Endodermal cell (in vitro differentiated cells): Measurements from ENCODE around the gene GRIP2. TPM values are rescaled to one million over a fixed set of nuclear protein-coding genes. Genes with fewer than 3 reads are reported as not detected.
A peak's percentile ranks its signal among the peaks of the same experiment; 100 is the strongest.

ENCODE experiments used
- DNase-seq: peaks from one replicate; pipeline ENCODE4 v3.0.0-alpha.2; 2017
- H3K27ac ChIP-seq: 2 replicates; pipeline ENCODE4 v1.5.1; 2013; ENCODE audit warnings: mild to moderate bottlenecking, low read depth, low read length, moderate library complexity
- H3K27me3 ChIP-seq: 2 replicates; pipeline ENCODE4 v1.6.1; 2013; ENCODE audit warnings: mild to moderate bottlenecking, low read length, moderate library complexity; ENCODE audit not compliant: insufficient read depth, control insufficient read depth, poor library complexity, severe bottlenecking
- H3K36me3 ChIP-seq: 2 replicates; pipeline ENCODE4 v1.7.0; 2013; ENCODE audit warnings: mild to moderate bottlenecking, low read length, moderate library complexity; ENCODE audit not compliant: control insufficient read depth, insufficient read depth
- H3K4me1 ChIP-seq: one replicate; pipeline ENCODE4 v1.7.0; 2013; ENCODE audit warnings: low read length; ENCODE audit not compliant: control insufficient read depth, insufficient read depth
- H3K4me3 ChIP-seq: 2 replicates; pipeline ENCODE4 v1.5.1; 2013; ENCODE audit warnings: mild to moderate bottlenecking, low read length, moderate library complexity
- H3K9ac ChIP-seq: 2 replicates; pipeline ENCODE4 v1.6.1; 2013; ENCODE audit warnings: mild to moderate bottlenecking, low read length, moderate library complexity; ENCODE audit not compliant: poor library complexity, severe bottlenecking; ENCODE audit errors: extremely low read depth
- H3K9me3 ChIP-seq: 2 replicates; pipeline ENCODE4 v1.6.1; 2013; ENCODE audit warnings: mild to moderate bottlenecking, low read length, moderate library complexity; ENCODE audit not compliant: control insufficient read depth
- H3K27ac Mint-ChIP-seq: 2 replicates; pipeline ENCODE4 v1.8.0; 2020; ENCODE audit warnings: mixed read lengths
- H3K27me3 Mint-ChIP-seq: 2 replicates; pipeline ENCODE4 v1.8.0; 2021; ENCODE audit warnings: mild to moderate bottlenecking, mixed read lengths; ENCODE audit not compliant: insufficient read depth
- H3K36me3 Mint-ChIP-seq: 2 replicates; pipeline ENCODE4 v1.8.0; 2020; ENCODE audit warnings: low read depth, mixed read lengths
- H3K4me1 Mint-ChIP-seq: 2 replicates; pipeline ENCODE4 v1.8.0; 2020; ENCODE audit warnings: mixed read lengths
- H3K4me3 Mint-ChIP-seq: 2 replicates; pipeline ENCODE4 v1.8.0; 2020; ENCODE audit warnings: mild to moderate bottlenecking, moderate library complexity, mixed read lengths
- H3K9me3 Mint-ChIP-seq: 2 replicates; pipeline ENCODE4 v1.8.0; 2020; ENCODE audit warnings: mild to moderate bottlenecking, mixed read lengths
- CTCF ChIP-seq: fragments of 200-600 bp; sonication (generic); conservative IDR thresholded peaks from 2 replicates; pipeline ENCODE4 v1.5.0; 2021; ENCODE audit warnings: antibody characterized with exemption, mild to moderate bottlenecking
- WGBS, 2 experiments: methylation state at CpG; one replicate each; pipeline versions ENCODE4 v1.1.5 to v1.1.7; 2013; ENCODE audit warnings: missing lambda C conversion rate in 2 of 2, mixed read lengths in 1 of 2; ENCODE audit not compliant: insufficient coverage in 1 of 2, insufficient read length in 1 of 2; 5-methylcytosine and 5-hydroxymethylcytosine counted together
- total RNA-seq, 2 donors: library from RNA; stranded (reverse); fragmentation: NEBNext Ultra II Directional in 1 of 2; extraction: Animal tissue kit (Norgen Biotek cat#: 25700) in 1 of 2; gene quantifications; 2 replicates in 1 of 2; 3 replicates in 1 of 2; pipeline ENCODE4 v1.2.1, GENCODE V29; 2021

Gene GRIP2
- total RNA-seq, 2 donors from 2014 or later, result 2.0 to 2.2 TPM

- H3K4me1 ChIP-seq, result no peaks in the 10 kb centered on the region
These were observed 41.3 kb upstream of the GRIP2 start for GRCh38 chr3:14581334-14582044.

GRCh38 chr3:14577897-14578296 is 37.8 kb upstream of the GRIP2 start:
- TF ChIP-seq CTCF, result peak; percentile 51
- Histone ChIP-seq H3K27ac (no peak overlapping the region), H3K4me3 (no peak overlapping the region), H3K4me1 (no peaks in the 10 kb centered on the region), H3K9ac (no peak overlapping the region), H3K27me3 (no peaks in the 10 kb centered on the region), H3K36me3 (no peaks in the 10 kb centered on the region), H3K9me3 (no peaks in the 10 kb centered on the region)
- Mint-ChIP-seq H3K27me3 (peaks cover 3% of the 10 kb centered on the region), H3K9me3 (no peaks in the 10 kb centered on the region), H3K4me3 (no peak overlapping the region), H3K36me3 (no peaks in the 10 kb centered on the region), H3K4me1 (no peaks in the 10 kb centered on the region), H3K27ac (no peak overlapping the region)
- no peak for DNase-seq
- 71 to 81% methylated on average over 3 to 5 of the region's 5 CpGs for WGBS, 2 experiments

More at GRCh38 chr3:14581334-14582044, 41.3 kb upstream of the GRIP2 start:
- TF ChIP-seq CTCF, result no peak
- Mint-ChIP-seq H3K27ac (no peak overlapping the region), H3K27me3 (peaks cover 3% of the 10 kb centered on the region), H3K4me3 (no peak overlapping the region), H3K36me3 (no peaks in the 10 kb centered on the region), H3K9me3 (no peaks in the 10 kb centered on the region), H3K4me1 (no peaks in the 10 kb centered on the region)
- H3K36me3 ChIP-seq, result no peaks in the 10 kb centered on the region
- H3K27ac ChIP-seq, result no peak overlapping the region
- H3K27me3 ChIP-seq, result no peaks in the 10 kb centered on the region
- no peaks in the 10 kb centered on the region for H3K9me3 ChIP-seq
- WGBS, 2 experiments, result 94 to 98% methylated on average over 4 to 5 of the region's 5 CpGs
- H3K4me3 ChIP-seq, result no peak overlapping the region
- H3K9ac ChIP-seq, result no peak overlapping the region
- DNase-seq, result no peak

- WGBS, 2 experiments, result 90 to 93% methylated on average over 8 to 9 of the region's 9 CpGs
- H3K9me3 Mint-ChIP-seq, result no peaks in the 10 kb centered on the region
- Histone ChIP-seq H3K27me3 (no peaks in the 10 kb centered on the region), H3K9me3 (no peaks in the 10 kb centered on the region), H3K4me1 (no peaks in the 10 kb centered on the region), H3K36me3 (no peaks in the 10 kb centered on the region), H3K9ac (no peak overlapping the region), H3K4me3 (no peak overlapping the region), H3K27ac (no peak overlapping the region)
- H3K4me3 Mint-ChIP-seq, result no peak overlapping the region
- H3K36me3 Mint-ChIP-seq, result no peaks in the 10 kb centered on the region
- no peak for TF ChIP-seq CTCF
- no peak for DNase-seq
- peaks cover 3% of the 10 kb centered on the region for H3K27me3 Mint-ChIP-seq
- no peak overlapping the region for H3K27ac Mint-ChIP-seq
- no peaks in the 10 kb centered on the region for H3K4me1 Mint-ChIP-seq
These were observed 36.0 kb upstream of the GRIP2 start for GRCh38 chr3:14576163-14576562.
